HG02763 (cell line): ENCODE data around the gene EIF1AY.
"Not testable (repeated sequence)": the region's sequence is repeated elsewhere in the genome, so short reads cannot be mapped to it uniquely, and the experiment has no call there.

Experiments used
- ATAC-seq: cut with Tn5 transposase; IDR thresholded peaks from one replicate; pipeline ENCODE4 v1.9.1; 2021; ENCODE audit warnings: mild to moderate bottlenecking, moderate library complexity; ENCODE audit not compliant: unreplicated experiment

EIF1AY gene, protein sequence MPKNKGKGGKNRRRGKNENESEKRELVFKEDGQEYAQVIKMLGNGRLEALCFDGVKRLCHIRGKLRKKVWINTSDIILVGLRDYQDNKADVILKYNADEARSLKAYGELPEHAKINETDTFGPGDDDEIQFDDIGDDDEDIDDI

DNA sequence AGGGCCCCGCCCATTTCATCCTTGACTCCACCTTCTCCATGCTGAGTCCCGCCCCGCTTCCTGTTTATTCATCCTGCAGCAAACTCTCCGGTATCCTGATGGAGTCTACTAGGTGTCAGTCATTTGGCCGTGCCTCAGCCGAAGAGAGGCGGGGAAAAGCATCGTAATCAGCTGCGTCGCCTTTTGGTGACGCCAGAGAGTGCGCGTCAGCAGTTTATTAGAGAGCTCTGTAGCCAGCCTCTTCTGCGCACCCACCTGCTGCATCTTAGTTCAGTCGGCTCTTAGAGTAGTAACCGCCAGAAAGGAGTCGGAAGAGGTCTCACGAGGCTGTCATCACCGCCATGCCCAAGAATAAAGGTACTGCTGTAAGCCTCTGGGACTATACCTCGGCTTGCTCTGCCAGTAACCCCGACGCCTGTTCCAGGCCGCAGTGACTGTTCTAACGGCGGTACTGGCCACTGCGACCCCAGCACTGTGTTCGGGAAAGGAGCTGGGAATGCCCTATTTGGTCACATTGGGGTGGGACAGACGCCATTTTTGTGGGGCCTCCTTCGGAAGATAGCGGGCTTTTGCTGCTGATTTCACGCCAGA, at the start of gene EIF1AY:
Gene EIF1AY (plus strand): TSS at position 246 of the 591 bp plus-strand sequence. CDS start 96 bp downstream, at position 342.
- no peak for ATAC-seq

DNA sequence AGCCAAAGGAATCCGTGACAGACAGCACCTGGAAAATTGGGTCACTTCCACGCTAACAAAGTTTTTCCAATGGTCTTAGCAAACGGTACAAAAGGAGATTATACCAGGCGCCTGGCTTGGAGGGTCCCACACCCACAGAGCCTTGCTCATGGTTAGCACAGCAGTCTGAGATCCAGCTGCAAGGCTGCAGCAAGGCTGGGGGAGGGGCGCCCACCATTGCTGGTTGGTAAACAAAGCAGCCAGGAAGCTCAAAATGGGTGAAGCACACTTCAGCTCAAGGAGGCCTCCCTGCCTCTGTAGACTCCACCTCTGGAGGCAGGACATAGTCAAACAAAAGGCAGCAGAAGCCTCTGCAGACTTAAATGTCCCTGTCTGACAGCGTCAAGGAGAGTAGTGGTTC, 47.1 kb upstream of the EIF1AY start:
- no peak for ATAC-seq

DNA sequence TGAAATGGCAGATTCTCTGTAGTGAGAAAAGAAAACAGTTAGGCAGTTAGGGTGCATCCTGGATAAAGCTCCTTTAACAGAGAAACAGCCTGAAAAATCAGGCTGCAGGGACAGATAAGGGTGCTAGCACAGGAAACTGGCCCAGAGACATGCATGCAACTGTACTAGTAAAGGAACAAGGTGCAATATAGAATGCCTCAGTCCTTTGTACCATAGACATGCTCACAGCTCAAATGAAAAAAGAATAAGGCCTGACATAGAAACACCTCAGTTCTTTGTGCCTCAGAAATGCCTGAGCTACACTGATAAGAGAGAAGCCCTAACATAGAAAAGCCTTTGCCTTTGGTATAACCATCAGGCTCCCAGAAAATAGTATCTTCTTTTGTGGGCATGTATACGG, 37.4 kb upstream of the EIF1AY start:
- no peak for ATAC-seq

DNA sequence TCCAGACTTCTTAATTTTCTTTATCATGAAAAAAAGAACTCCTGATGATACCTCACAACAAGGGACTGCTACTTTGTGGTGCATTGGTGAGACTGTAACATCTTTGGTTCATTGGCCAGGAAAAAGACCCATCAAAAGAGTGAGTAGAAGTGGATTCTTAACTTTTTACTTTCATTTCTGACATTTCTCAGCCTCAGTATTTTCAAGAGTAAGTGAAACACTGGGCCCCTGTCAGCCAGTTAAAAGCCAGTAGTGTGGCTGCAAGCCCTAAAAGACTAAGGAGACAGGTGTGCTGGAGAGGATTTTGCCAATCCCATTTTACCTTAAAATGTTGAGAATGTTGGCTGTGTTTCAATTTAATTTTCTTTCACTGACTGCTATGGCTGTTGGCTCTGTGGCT, 36.6 kb upstream of the EIF1AY start:
- ATAC-seq = no peak

GRCh38 chrY:20544451-20544960, 31.1 kb upstream of the EIF1AY start:
- no peak for ATAC-seq

DNA sequence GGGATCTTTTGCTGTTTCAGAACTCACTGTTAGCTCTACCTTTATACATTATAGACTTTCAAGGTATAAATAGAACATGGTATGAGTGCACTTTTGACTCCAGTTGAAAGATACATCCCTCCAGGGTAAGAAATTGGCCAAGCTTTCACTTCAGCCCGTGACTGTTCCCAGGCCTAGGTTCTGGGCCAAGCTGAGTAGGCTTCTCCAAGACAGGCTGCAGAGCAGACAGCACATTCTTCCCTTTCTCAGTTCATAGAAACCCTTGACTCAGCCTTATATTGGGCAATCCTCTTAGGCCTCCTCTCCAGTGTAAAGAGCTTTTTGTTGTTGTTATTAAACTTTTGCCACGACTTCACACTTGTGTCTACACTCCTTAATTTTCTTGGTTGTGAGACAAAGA, 29.5 kb upstream of the EIF1AY start:
- no peak for ATAC-seq

DNA sequence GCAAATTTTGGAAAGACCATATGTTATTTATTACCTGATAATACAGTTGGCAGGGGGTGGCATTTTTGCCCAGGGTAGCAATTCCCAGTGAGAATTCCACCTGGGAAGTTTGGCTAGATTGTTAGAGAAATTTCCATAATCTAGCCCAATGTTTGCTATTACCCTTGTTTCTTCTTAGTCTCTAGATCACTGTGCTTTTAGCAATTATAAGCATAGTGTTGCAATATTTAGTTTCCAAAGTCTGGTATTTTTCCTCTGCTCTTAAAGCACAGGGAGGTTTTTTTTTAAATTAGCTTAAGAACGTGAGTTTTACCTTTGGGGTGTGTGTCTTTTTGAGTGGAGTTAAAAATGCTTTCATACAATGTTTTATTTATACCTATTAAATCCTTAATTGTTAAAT, 26.3 kb upstream of the EIF1AY start:
- no peak for ATAC-seq

DNA sequence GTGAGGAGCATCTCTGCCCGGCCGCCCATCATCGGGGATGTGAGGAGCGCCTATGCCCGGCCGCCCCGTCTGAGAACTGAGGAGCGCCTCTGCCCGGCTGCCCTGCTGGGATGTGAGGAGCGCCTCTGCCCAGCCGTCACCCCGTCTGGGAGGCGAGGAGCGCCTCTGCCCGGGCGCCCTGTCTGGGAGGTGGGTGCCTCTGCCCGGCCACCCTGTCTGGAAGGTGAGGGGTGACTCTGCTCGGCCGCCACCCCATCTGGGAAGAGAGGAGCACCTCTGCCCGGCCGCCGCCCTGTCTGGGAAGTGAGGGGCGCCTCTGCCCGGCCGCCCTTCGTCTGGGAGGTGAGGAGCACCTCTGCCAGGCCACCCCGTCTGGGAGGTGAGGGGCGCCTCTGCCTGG, 23.7 kb upstream of the EIF1AY start:
- no peak for ATAC-seq

GRCh38 chrY:20552764-20553323, 22.7 kb upstream of the EIF1AY start:
- ATAC-seq = not testable (repeated sequence)

GRCh38 chrY:20555820-20556219, 19.8 kb upstream of the EIF1AY start:
- no peak for ATAC-seq

GRCh38 chrY:20558677-20559076, 16.9 kb upstream of the EIF1AY start:
- ATAC-seq = no peak

GRCh38 chrY:20559873-20560512, 15.6 kb upstream of the EIF1AY start:
- ATAC-seq = no peak

GRCh38 chrY:20571306-20571705, 4.3 kb upstream of the EIF1AY start:
- ATAC-seq = no peak

DNA sequence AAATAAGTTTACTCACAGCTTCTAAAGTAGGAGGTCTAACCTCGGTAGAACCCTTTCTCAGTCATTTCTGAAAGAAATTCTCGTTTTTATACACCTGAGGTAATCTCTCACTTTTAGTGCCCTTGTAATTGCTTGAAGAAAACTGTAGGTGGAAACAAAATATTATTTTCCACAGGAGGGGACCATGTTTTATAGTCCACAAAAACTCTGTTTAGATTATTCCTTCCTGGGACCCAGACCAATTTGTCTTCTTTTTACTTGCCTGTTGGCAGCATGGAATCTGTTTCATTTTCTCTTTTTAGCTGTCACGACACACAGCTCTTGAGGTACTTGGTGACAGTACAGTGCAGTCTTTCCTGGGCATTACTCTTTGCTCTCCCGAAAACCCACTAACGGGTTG, 930 bp downstream of the EIF1AY start:
- no peak for ATAC-seq

- ATAC-seq = no peak
Measured at GRCh38 chrY:20578206-20578605, 2.6 kb downstream of the EIF1AY start.

DNA sequence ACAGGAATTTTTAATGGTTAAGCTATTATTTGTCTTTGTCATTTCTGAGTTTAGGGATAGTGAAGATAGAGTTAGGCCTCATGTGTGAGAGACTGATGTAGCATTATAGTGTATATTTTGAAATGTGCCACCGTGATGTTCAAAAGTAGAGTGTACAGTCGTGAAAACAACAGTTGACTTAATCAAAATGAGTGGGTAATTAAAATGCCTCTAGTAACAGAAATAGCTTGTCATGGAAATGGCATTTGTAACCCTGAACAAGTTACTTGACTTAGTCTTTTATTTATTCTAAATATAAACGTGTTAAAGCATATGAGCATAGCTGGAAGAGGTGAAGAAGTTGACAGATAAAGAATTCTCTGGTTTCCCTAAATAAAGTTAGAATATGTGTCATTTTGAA, 6.1 kb downstream of the EIF1AY start:
- ATAC-seq = no peak

GRCh38 chrY:20586161-20586560, 10.6 kb downstream of the EIF1AY start:
- ATAC-seq = no peak
